ENCODE results near the gene LAMTOR3.

Gene LAMTOR3

GRCh38 chr4:99845179-99845578 lies 49.0 kb downstream of the LAMTOR3 start (continued):
- TF ChIP-seq, protein P1, sequence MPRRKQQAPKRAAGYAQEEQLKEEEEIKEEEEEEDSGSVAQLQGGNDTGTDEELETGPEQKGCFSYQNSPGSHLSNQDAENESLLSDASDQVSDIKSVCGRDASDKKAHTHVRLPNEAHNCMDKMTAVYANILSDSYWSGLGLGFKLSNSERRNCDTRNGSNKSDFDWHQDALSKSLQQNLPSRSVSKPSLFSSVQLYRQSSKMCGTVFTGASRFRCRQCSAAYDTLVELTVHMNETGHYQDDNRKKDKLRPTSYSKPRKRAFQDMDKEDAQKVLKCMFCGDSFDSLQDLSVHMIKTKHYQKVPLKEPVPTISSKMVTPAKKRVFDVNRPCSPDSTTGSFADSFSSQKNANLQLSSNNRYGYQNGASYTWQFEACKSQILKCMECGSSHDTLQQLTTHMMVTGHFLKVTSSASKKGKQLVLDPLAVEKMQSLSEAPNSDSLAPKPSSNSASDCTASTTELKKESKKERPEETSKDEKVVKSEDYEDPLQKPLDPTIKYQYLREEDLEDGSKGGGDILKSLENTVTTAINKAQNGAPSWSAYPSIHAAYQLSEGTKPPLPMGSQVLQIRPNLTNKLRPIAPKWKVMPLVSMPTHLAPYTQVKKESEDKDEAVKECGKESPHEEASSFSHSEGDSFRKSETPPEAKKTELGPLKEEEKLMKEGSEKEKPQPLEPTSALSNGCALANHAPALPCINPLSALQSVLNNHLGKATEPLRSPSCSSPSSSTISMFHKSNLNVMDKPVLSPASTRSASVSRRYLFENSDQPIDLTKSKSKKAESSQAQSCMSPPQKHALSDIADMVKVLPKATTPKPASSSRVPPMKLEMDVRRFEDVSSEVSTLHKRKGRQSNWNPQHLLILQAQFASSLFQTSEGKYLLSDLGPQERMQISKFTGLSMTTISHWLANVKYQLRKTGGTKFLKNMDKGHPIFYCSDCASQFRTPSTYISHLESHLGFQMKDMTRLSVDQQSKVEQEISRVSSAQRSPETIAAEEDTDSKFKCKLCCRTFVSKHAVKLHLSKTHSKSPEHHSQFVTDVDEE (CRISPR knock-in tag; IDR thresholded peaks at IDR 0.05), result peak; percentile 96
- peak; percentile 94 for TF ChIP-seq TCF4 (CRISPR knock-in tag; IDR thresholded peaks at IDR 0.05; ENCODE audit: borderline replicate concordance)
- TF ChIP-seq, protein P2, sequence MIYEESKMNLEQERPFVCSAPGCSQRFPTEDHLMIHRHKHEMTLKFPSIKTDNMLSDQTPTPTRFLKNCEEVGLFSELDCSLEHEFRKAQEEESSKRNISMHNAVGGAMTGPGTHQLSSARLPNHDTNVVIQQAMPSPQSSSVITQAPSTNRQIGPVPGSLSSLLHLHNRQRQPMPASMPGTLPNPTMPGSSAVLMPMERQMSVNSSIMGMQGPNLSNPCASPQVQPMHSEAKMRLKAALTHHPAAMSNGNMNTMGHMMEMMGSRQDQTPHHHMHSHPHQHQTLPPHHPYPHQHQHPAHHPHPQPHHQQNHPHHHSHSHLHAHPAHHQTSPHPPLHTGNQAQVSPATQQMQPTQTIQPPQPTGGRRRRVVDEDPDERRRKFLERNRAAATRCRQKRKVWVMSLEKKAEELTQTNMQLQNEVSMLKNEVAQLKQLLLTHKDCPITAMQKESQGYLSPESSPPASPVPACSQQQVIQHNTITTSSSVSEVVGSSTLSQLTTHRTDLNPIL (CRISPR knock-in tag; IDR thresholded peaks at IDR 0.05; ENCODE audit: low read depth), result no peak

DNA sequence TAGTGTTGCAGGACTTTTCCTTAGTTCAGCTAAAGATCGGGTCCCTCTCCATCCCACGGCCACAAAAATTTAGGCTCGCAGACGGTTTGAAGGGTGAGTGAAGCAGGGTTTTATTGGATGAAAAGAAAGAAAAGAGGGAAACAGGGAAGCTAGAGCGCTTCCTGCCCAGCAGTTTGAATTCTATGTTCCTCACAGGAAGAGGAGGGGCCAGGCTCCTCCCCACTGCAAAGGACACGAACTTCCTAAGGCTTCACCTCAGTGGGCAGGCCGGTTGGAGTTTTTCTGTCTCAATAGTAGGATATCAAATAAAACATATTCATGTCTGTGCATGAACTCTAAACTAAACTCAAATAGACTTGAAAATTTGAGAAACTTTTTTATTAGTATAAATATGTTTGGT lies 50.2 kb downstream of the LAMTOR3 start:
- ATAC-seq, result no peak
- TF ChIP-seq, protein P3, sequence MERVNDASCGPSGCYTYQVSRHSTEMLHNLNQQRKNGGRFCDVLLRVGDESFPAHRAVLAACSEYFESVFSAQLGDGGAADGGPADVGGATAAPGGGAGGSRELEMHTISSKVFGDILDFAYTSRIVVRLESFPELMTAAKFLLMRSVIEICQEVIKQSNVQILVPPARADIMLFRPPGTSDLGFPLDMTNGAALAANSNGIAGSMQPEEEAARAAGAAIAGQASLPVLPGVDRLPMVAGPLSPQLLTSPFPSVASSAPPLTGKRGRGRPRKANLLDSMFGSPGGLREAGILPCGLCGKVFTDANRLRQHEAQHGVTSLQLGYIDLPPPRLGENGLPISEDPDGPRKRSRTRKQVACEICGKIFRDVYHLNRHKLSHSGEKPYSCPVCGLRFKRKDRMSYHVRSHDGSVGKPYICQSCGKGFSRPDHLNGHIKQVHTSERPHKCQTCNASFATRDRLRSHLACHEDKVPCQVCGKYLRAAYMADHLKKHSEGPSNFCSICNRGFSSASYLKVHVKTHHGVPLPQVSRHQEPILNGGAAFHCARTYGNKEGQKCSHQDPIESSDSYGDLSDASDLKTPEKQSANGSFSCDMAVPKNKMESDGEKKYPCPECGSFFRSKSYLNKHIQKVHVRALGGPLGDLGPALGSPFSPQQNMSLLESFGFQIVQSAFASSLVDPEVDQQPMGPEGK (CRISPR knock-in tag; IDR thresholded peaks at IDR 0.05; ENCODE audit: borderline replicate concordance), result no peak
- TF ChIP-seq, protein P4, sequence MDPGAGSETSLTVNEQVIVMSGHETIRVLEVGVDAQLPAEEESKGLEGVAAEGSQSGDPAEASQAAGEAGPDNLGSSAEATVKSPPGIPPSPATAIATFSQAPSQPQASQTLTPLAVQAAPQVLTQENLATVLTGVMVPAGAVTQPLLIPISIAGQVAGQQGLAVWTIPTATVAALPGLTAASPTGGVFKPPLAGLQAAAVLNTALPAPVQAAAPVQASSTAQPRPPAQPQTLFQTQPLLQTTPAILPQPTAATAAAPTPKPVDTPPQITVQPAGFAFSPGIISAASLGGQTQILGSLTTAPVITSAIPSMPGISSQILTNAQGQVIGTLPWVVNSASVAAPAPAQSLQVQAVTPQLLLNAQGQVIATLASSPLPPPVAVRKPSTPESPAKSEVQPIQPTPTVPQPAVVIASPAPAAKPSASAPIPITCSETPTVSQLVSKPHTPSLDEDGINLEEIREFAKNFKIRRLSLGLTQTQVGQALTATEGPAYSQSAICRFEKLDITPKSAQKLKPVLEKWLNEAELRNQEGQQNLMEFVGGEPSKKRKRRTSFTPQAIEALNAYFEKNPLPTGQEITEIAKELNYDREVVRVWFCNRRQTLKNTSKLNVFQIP (CRISPR knock-in tag; IDR thresholded peaks at IDR 0.05; ENCODE audit: borderline replicate concordance, low read depth), result no peak
- TF ChIP-seq, protein P5, sequence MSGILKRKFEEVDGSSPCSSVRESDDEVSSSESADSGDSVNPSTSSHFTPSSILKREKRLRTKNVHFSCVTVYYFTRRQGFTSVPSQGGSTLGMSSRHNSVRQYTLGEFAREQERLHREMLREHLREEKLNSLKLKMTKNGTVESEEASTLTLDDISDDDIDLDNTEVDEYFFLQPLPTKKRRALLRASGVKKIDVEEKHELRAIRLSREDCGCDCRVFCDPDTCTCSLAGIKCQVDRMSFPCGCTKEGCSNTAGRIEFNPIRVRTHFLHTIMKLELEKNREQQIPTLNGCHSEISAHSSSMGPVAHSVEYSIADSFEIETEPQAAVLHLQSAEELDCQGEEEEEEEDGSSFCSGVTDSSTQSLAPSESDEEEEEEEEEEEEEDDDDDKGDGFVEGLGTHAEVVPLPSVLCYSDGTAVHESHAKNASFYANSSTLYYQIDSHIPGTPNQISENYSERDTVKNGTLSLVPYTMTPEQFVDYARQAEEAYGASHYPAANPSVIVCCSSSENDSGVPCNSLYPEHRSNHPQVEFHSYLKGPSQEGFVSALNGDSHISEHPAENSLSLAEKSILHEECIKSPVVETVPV (CRISPR knock-in tag; IDR thresholded peaks at IDR 0.05), result no peak
- TF ChIP-seq, protein P1 (CRISPR knock-in tag; IDR thresholded peaks at IDR 0.05), result no peak
- TF ChIP-seq PPARA (CRISPR knock-in tag; IDR thresholded peaks at IDR 0.05; ENCODE audit: borderline replicate concordance), result no peak
- TF ChIP-seq GLIS3 (CRISPR knock-in tag; IDR thresholded peaks at IDR 0.05), result no peak
- no peak for TF ChIP-seq ARNTL (CRISPR knock-in tag; IDR thresholded peaks at IDR 0.05; ENCODE audit: borderline replicate concordance, low read depth)
- no peak for TF ChIP-seq ZNF565 (CRISPR knock-in tag; conservative IDR thresholded peaks at IDR 0.05; ENCODE audit: low read depth)
- TF ChIP-seq ZFP30 (CRISPR knock-in tag; IDR thresholded peaks at IDR 0.05), result no peak
- no peak for TF ChIP-seq SNAI2 (CRISPR knock-in tag; IDR thresholded peaks at IDR 0.05)
- TF ChIP-seq, protein P2 (CRISPR knock-in tag; IDR thresholded peaks at IDR 0.05; ENCODE audit: low read depth), result no peak
- TF ChIP-seq ZNF70 (CRISPR knock-in tag; IDR thresholded peaks at IDR 0.05), result no peak
- TF ChIP-seq TOX (CRISPR knock-in tag; IDR thresholded peaks at IDR 0.05; ENCODE audit: borderline replicate concordance), result no peak
- no peak for TF ChIP-seq ESRRG (CRISPR knock-in tag; IDR thresholded peaks at IDR 0.05)
- no peak for TF ChIP-seq ZC3H10 (CRISPR knock-in tag; IDR thresholded peaks at IDR 0.05)
- no peak for TF ChIP-seq TCF4 (CRISPR knock-in tag; IDR thresholded peaks at IDR 0.05; ENCODE audit: borderline replicate concordance)
- TF ChIP-seq OSR1 (CRISPR knock-in tag; IDR thresholded peaks at IDR 0.05), result no peak
- TF ChIP-seq BACH2 (CRISPR knock-in tag; IDR thresholded peaks at IDR 0.05; ENCODE audit: borderline replicate concordance), result no peak
- no peak for TF ChIP-seq ZFP3 (CRISPR knock-in tag; IDR thresholded peaks at IDR 0.05)
- no peak for TF ChIP-seq ISL1 (CRISPR knock-in tag; IDR thresholded peaks at IDR 0.05)
